Measurements from ENCODE around the gene LPCAT1. TPM values are rescaled to one million over a fixed set of nuclear protein-coding genes. Genes with fewer than 3 reads are reported as not detected.

LPCAT1 gene
- total and polyA plus RNA-seq, 2 of the 4 experiments (the other 2 are of a cell fraction) = 17.7 to 33.6 TPM

DNA sequence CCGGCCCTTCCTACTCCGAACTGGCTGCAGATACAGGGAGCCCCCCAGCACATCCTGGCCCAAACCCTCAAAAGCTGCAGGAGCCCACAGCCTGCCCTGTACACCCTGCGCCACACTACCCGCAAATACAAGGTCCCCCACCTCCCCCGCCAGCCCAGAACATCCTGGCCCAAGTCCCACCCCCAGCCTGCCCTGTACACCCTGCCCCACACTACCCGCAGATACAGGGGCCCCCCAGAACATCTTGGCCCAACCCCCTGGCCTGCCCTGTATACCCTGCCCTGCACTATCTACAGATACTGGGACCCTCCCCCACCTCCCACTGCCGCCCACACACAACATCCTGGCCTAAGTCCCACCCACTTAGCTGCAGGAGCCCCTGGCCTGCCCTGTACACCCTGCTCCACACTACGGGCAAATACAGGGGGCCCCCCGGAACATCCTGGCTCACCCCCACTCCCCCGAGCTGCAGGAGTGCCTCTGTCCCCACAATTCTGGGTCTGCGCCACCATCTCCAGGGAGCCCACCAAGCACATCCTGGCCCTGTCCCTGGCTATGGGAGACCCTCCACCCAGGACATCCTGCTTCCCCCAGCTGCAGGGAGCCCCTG lies 8.3 kb downstream of the LPCAT1 start:
- Histone ChIP-seq H3K36me3 (ENCODE audit: control insufficient read depth, insufficient read depth, low read length) (peaks cover 52% of the 10 kb centered on the region), H3K79me1 (ENCODE audit: low read depth in 1 of 2, low read length in 2 of 2) (peaks cover 31 to 83% of the 10 kb centered on the region in 2 experiments), H4K91ac (ENCODE audit: insufficient read depth, low read depth, low read length) (peak overlapping the region; percentile 76), H3K18ac (ENCODE audit: low read depth, low read length) (peak overlapping the region; percentile 10; the same call in 1 of the 2 replicates), H2AK5ac (ENCODE audit: low read depth, low read length) (peak overlapping the region; percentile 89), H3K4me3 (ENCODE audit: insufficient read depth, low read depth, low read length) (no peak overlapping the region), H3K9me3 (ENCODE audit: control insufficient read depth, insufficient read depth, low read length) (no peaks in the 10 kb centered on the region), H2BK120ac (ENCODE audit: low read depth, low read length) (peak overlapping the region; percentile 57), H3K9me1 (ENCODE audit: insufficient read depth, low read length) (peaks cover 35% of the 10 kb centered on the region), H3K9ac (ENCODE audit: low read depth, low read length) (no peak overlapping the region), H3K27ac (ENCODE audit: insufficient read depth, low read length) (peak overlapping the region; percentile 95), H2BK5ac (ENCODE audit: low read depth, low read length, poor library complexity, severe bottlenecking) (peak overlapping the region; percentile 56), H3K4me2 (ENCODE audit: low read depth, low read length) (no peak overlapping the region), H2BK20ac (ENCODE audit: low read depth, low read length) (peak overlapping the region; percentile 42; the same call in 1 of the 2 replicates), H4K8ac (ENCODE audit: low read depth in 2 of 2, low read length in 2 of 2) (peak overlapping the region; percentile 48 to 49; a peak in 2 of 4 replicates), H3K4ac (ENCODE audit: low read depth, low read length) (peak overlapping the region; percentile 87), H2BK15ac (ENCODE audit: low read depth, low read length) (no peak overlapping the region), H3K14ac (replicated peaks; ENCODE audit: low read depth, low read length) (peak overlapping the region; percentile 43), H2AFZ (replicated peaks; ENCODE audit: low read length, poor library complexity) (no peak overlapping the region), H3K4me1 (ENCODE audit: control insufficient read depth, insufficient read depth, low read length) (peaks cover 33% of the 10 kb centered on the region), H4K5ac (ENCODE audit: low read depth, low read length) (peak overlapping the region; percentile 46; the same call in 1 of the 2 replicates), H3K56ac (ENCODE audit: extremely low read depth, insufficient read depth, low read length) (no peak overlapping the region), H3K23ac (ENCODE audit: low read depth, low read length) (no peak overlapping the region; the same call in 1 of the 2 replicates), H3K27me3 (ENCODE audit: control insufficient read depth, insufficient read depth, low read length) (no peaks in the 10 kb centered on the region), H4K20me1 (ENCODE audit: insufficient read depth, low read length) (peaks cover 85% of the 10 kb centered on the region), H2AK9ac (replicated peaks; ENCODE audit: low read depth, low read length, poor library complexity) (no peak overlapping the region)
- in situ Hi-C loops (cut with MboI; ENCODE audit: low sequenced_read_pairs) = no loop called here
- no peak for DNase-seq
- no TSS peak for BruUV-seq (replicated peaks)
- ChIA-PET CTCF (no interaction called here), POLR2A (ENCODE audit: unreplicated experiment) (no interaction called here)
- dilution Hi-C loops (cut with HindIII; ENCODE audit: low sequenced_read_pairs, unreplicated experiment) = no loop called here
- ATAC-seq (ENCODE audit: low read depth) = no peak
- intact Hi-C loops (cut with micrococcal nuclease) = no loop called here
- no peak for TF ChIP-seq CTCF (conservative IDR thresholded peaks at IDR 0.05; ENCODE audit: low read depth, low read length)
- TF ChIP-seq, protein P1, sequence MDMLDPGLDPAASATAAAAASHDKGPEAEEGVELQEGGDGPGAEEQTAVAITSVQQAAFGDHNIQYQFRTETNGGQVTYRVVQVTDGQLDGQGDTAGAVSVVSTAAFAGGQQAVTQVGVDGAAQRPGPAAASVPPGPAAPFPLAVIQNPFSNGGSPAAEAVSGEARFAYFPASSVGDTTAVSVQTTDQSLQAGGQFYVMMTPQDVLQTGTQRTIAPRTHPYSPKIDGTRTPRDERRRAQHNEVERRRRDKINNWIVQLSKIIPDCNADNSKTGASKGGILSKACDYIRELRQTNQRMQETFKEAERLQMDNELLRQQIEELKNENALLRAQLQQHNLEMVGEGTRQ (IDR thresholded peaks at IDR 0.05; ENCODE audit: low read depth, low read length) = no peak
- no peak for TF ChIP-seq RFX5 (IDR thresholded peaks at IDR 0.05; ENCODE audit: low read depth, low read length)
- TF ChIP-seq POLR2A (IDR thresholded peaks at IDR 0.05; ENCODE audit: low read depth, low read length) = no peak
- no peak for TF ChIP-seq BHLHE40 (IDR thresholded peaks at IDR 0.05; ENCODE audit: low read depth, low read length)
- TF ChIP-seq FOS (IDR thresholded peaks at IDR 0.05; ENCODE audit: low read depth, low read length) = no peak
- no peak for TF ChIP-seq SMC3 (IDR thresholded peaks at IDR 0.05; ENCODE audit: low read depth, low read length)
- no CpG with 5 or more reads among the region's 11 CpGs for WGBS, 2 experiments (ENCODE audit: extremely low coverage in 2 of 2, insufficient read length in 1 of 2)

Data from IMR-90 (cell line).